Endothelial cell (in vitro differentiated cells): Measurements from ENCODE around the gene MFSD6. TPM values are rescaled to one million over a fixed set of nuclear protein-coding genes. Genes with fewer than 3 reads are reported as not detected.
"Not testable (repeated sequence)": the region's sequence is repeated elsewhere in the genome, so short reads cannot be mapped to it uniquely, and the experiment has no call there.

ENCODE experiments used
- DNase-seq: peaks from one replicate; pipeline ENCODE4 v3.0.0; 2021; ENCODE audit warnings: low spot score
- H3K27ac Mint-ChIP-seq: one replicate; pipeline ENCODE4 v1.8.0; 2021; ENCODE audit warnings: mixed read lengths, inconsistent platforms; ENCODE audit not compliant: unreplicated experiment
- H3K27me3 Mint-ChIP-seq: one replicate; pipeline ENCODE4 v1.8.0; 2021; ENCODE audit warnings: mild to moderate bottlenecking, moderate library complexity, mixed read lengths, inconsistent platforms; ENCODE audit not compliant: unreplicated experiment
- H3K36me3 Mint-ChIP-seq: one replicate; pipeline ENCODE4 v1.8.0; 2021; ENCODE audit warnings: mild to moderate bottlenecking, low read depth, mixed read lengths, inconsistent platforms; ENCODE audit not compliant: unreplicated experiment
- H3K4me1 Mint-ChIP-seq: one replicate; pipeline ENCODE4 v1.8.0; 2021; ENCODE audit warnings: mild to moderate bottlenecking, mixed read lengths, inconsistent platforms; ENCODE audit not compliant: unreplicated experiment
- H3K4me3 Mint-ChIP-seq: one replicate; pipeline ENCODE4 v1.8.0; 2021; ENCODE audit warnings: mild to moderate bottlenecking, mixed read lengths, inconsistent platforms; ENCODE audit not compliant: unreplicated experiment
- H3K9me3 Mint-ChIP-seq: one replicate; pipeline ENCODE4 v1.8.0; 2021; ENCODE audit warnings: mixed read lengths, inconsistent platforms; ENCODE audit not compliant: unreplicated experiment
- total RNA-seq: library from RNA; stranded (reverse); fragmentation: NEBNext Ultra II Directional; extraction: Animal tissue kit (Norgen Biotek cat#: 25700); gene quantifications from one replicate; pipeline ENCODE4 v1.2.1, GENCODE V29; 2021; ENCODE audit not compliant: unreplicated experiment
- TF ChIP-seq, protein P1 (sequence below): fragments of 200-600 bp; sonication (generic); IDR thresholded peaks from one replicate; pipeline ENCODE4 v1.5.0; 2021; ENCODE audit warnings: antibody characterized with exemption; ENCODE audit not compliant: unreplicated experiment

Gene MFSD6
- total RNA-seq, 1 donor from 2014 or later = 2.4 TPM

DNA sequence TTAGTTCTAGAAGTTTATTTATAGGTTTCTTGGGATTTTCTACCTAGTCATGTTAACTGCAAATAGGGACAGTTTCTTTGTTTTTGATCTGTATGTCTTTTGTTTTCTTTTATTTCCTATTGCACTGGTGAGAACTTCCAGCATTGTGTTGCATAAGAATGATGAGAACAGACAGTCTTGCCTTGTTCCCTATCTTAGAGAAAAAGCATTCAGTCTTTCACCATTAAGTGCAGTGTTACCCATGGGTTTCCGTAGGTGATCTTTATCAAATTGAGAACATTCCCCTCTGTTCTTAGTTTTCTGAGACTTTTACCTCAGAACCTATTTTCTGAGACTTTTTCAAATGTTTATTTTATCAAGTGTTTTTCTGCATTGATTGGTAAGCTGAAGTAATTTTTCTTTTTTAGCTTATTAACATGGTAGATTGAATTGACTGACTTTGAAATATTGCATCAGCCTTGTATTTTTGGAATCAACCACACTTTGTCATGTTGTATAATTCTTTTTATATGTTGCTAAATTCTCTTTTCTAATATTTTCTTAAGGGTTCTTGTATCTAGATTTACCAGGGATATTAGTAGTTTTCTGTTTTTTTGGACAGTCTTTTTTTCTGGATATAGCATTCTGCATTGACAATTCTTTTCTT lies 17.2 kb downstream of the MFSD6 start:
- peaks cover 4% of the 10 kb centered on the region for H3K27me3 Mint-ChIP-seq
- no peaks in the 10 kb centered on the region for H3K9me3 Mint-ChIP-seq
- no peak overlapping the region for H3K27ac Mint-ChIP-seq
- H3K4me3 Mint-ChIP-seq = no peak overlapping the region
- TF ChIP-seq, protein P1, sequence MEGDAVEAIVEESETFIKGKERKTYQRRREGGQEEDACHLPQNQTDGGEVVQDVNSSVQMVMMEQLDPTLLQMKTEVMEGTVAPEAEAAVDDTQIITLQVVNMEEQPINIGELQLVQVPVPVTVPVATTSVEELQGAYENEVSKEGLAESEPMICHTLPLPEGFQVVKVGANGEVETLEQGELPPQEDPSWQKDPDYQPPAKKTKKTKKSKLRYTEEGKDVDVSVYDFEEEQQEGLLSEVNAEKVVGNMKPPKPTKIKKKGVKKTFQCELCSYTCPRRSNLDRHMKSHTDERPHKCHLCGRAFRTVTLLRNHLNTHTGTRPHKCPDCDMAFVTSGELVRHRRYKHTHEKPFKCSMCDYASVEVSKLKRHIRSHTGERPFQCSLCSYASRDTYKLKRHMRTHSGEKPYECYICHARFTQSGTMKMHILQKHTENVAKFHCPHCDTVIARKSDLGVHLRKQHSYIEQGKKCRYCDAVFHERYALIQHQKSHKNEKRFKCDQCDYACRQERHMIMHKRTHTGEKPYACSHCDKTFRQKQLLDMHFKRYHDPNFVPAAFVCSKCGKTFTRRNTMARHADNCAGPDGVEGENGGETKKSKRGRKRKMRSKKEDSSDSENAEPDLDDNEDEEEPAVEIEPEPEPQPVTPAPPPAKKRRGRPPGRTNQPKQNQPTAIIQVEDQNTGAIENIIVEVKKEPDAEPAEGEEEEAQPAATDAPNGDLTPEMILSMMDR = no peak
- DNase-seq = no peak
- peaks cover 10% of the 10 kb centered on the region for H3K4me1 Mint-ChIP-seq
- H3K36me3 Mint-ChIP-seq = no peaks in the 10 kb centered on the region

DNA sequence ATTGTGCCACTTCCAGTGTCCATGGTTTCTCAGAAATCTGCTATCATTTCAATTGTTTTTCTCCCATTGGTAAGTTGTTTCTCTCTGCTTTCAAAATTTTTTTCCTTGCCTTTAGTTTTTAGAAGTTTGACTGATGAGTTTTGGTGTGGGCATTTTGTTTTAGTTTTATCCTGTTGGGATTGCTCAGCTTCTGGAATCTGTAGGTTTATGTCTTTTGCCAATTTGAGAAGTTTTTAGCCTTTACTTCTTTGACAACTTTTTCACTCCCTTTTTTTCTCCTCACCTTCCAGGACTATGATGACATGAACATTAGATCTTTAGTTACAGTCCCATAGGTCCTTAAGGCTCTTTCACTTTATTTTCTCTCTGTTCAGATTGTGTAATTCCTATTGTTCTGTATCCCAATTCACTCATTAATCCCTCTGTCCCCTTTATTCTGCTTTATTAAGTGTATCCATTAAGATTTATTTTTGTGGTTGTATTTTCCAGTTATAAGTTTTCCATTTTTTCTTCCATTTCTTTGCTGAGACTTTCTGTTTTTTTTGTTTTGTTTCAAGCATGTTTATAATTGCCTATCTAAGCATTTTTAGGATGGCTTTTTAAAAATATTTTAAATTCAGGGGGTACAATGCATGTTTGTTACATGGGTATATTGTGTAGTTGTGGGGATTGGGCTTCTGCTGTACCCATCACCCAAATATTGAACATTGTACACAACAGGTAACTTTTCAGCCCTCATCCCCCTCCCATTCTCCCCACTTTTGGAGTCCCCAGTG lies 17.9 kb downstream of the MFSD6 start:
- no peaks in the 10 kb centered on the region for H3K9me3 Mint-ChIP-seq
- no peak overlapping the region for H3K4me3 Mint-ChIP-seq
- no peak overlapping the region for H3K27ac Mint-ChIP-seq

DNA sequence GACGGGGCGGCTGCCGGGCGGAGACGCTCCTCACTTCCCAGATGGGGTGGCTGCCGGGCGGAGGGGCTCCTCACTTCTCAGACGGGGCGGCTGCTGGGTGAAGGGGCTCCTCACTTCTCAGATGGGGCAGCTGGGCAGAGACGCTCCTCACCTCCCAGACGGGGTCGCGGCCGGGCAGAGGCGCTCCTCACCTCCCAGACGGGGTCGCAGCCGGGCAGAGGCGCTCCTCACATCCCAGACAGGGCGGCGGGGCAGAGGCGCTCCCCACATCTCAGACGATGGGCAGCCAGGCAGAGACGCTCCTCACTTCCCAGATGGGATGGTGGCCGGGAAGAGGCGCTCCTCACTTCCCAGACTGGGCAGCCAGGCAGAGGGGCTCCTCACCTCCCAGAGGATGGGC lies 22.7 kb downstream of the MFSD6 start:
- H3K36me3 Mint-ChIP-seq, H3K4me1 Mint-ChIP-seq: not testable (repeated sequence)

More for the DNA sequence above, 17.9 kb downstream of the MFSD6 start:
- no peaks in the 10 kb centered on the region for H3K36me3 Mint-ChIP-seq
- TF ChIP-seq, protein P1 = no peak
- no peak for DNase-seq
- peaks cover 10% of the 10 kb centered on the region for H3K4me1 Mint-ChIP-seq
- H3K27me3 Mint-ChIP-seq = peaks cover 4% of the 10 kb centered on the region

DNA sequence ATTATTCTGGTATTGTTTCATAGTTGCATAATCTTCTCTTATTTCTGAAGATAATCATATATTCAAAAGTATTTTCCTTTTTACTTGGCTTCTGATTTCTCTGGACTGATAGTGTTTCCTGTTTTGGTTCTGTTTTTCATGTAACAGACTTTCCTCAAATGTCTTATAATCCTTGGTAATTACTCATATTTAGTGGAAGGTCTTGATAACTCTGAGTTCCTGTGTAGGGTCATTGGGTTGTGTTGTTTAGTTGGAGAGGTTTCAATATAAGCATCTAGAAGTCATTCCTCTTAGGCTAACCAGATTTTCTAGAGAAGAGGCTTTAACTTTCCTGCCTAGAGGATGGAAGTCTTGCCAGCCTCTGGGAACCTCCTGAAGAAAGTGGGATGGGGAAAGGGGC lies 23.8 kb downstream of the MFSD6 start:
- no peaks in the 10 kb centered on the region for H3K36me3 Mint-ChIP-seq
- no peak overlapping the region for H3K27ac Mint-ChIP-seq
- no peaks in the 10 kb centered on the region for H3K9me3 Mint-ChIP-seq
- H3K4me1 Mint-ChIP-seq = peaks cover 9% of the 10 kb centered on the region
- no peak overlapping the region for H3K4me3 Mint-ChIP-seq
- DNase-seq = no peak
- TF ChIP-seq, protein P1 = no peak
- peaks cover 4% of the 10 kb centered on the region for H3K27me3 Mint-ChIP-seq

More for the DNA sequence above, 22.7 kb downstream of the MFSD6 start:
- not testable (repeated sequence) for DNase-seq, H3K4me3 Mint-ChIP-seq, H3K27me3 Mint-ChIP-seq, H3K27ac Mint-ChIP-seq, H3K9me3 Mint-ChIP-seq

DNA sequence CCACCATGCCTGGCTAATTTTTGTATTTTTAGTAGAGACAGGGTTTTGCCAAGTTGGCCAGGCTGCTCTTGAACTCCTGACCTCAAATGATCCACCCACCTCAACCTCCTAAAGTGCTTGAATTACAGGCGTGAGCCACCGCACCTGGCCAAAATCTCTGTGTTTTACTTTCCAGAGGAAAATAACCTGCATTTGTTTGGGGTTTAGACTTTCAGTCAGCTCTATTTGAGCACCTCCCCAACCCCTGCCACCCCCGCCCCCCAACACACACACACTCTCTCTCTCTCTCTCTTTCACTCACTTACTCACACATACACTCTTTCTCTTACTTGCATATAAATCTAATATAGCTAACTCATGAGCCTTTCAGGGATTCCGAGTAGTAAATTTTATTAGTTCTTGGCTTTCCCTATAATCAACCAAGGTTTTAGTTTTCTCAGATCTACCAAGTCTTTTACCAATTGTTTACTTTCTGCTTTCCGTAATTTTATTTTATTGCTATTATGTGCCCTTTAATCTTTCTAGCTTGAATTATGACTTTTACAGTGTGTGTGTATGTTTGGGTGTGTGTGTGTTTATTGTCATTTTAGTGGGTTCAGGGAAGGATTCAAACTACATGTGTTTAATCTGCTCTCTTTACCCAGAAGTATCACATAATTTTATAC lies 24.5 kb downstream of the MFSD6 start:
- H3K4me1 Mint-ChIP-seq = peaks cover 17% of the 10 kb centered on the region
- TF ChIP-seq, protein P1 = no peak

More for the DNA sequence above, 24.5 kb downstream of the MFSD6 start:
- H3K27ac Mint-ChIP-seq = no peak overlapping the region
- no peaks in the 10 kb centered on the region for H3K36me3 Mint-ChIP-seq
- no peak overlapping the region for H3K4me3 Mint-ChIP-seq
- peaks cover 4% of the 10 kb centered on the region for H3K27me3 Mint-ChIP-seq
- no peaks in the 10 kb centered on the region for H3K9me3 Mint-ChIP-seq
- DNase-seq = no peak
